Heart right ventricle (tissue), 16 donors: Measurements from ENCODE around the gene GALNT3. TPM values are rescaled to one million over a fixed set of nuclear protein-coding genes. Genes with fewer than 3 reads are reported as not detected.

Experiments used
- ATAC-seq, 8 donors: fragments of 200-7000 bp; cut with Tn5 transposase; one replicate each; pipeline ENCODE4 v1.9.1; 2020; ENCODE audit warnings: mild to moderate bottlenecking in 8 of 8, moderate library complexity in 8 of 8, moderate number of reproducible peaks in 1 of 8
- DNase-seq, 2 donors: peaks; one replicate each; pipeline ENCODE4 v3.0.0-alpha.2; 2020
- H3K27ac ChIP-seq, 10 donors: fragments of 200-600 bp; sonication (generic) in 2 of 10; one replicate each; pipeline versions ENCODE4 v1.5.0 to v1.8.0; 2020 to 2022; ENCODE audit warnings: mild to moderate bottlenecking in 3 of 10
- H3K27me3 ChIP-seq, 7 donors: fragments of 200-600 bp; one replicate each; pipeline ENCODE4 v1.8.0; 2021 to 2022; ENCODE audit warnings: mild to moderate bottlenecking in 2 of 7
- H3K36me3 ChIP-seq, 9 donors: fragments of 200-600 bp; sonication (generic) in 1 of 9; one replicate each; pipeline versions ENCODE4 v1.5.0 to v1.8.0; 2020 to 2022; ENCODE audit warnings: mild to moderate bottlenecking in 2 of 9
- H3K4me1 ChIP-seq, 9 donors: fragments of 200-600 bp; sonication (generic) in 1 of 9; one replicate each; pipeline versions ENCODE4 v1.5.0 to v1.8.0; 2020 to 2022; ENCODE audit warnings: mild to moderate bottlenecking in 4 of 9
- H3K4me3 ChIP-seq, 10 donors: fragments of 200-600 bp; sonication (generic) in 2 of 10; one replicate each; pipeline versions ENCODE4 v1.5.0 to v1.8.0; 2020 to 2022; ENCODE audit warnings: mild to moderate bottlenecking in 7 of 10, moderate library complexity in 2 of 10
- H3K9me3 ChIP-seq, 11 donors: fragments of 200-600 bp in 10 of 11; sonication (generic) in 2 of 11; one replicate each; pipeline versions ENCODE4 v1.5.0 to v1.8.0; 2013 to 2022; ENCODE audit warnings: mild to moderate bottlenecking in 2 of 11, control low read depth in 1 of 11, moderate library complexity in 1 of 11
- WGBS, 2 donors: extraction: QIAGEN DNeasy Blood & Tissue Kit; methylation state at CpG; one replicate each; pipeline ENCODE4 v1.1.7; 2013; ENCODE audit warnings: inconsistent platforms in 1 of 2; 5-methylcytosine and 5-hydroxymethylcytosine counted together
- intact Hi-C, 10 donors: fragments of 100-400 bp; cut with DNase I; formaldehyde crosslinking; loops; one replicate each; pipeline versions ENCODE4 v1.11.1 to v1.14.2; 2022
- polyA plus RNA-seq, 2 donors: library from polyadenylated mRNA; stranded (reverse); fragments of 200-250 nt; gene quantifications; one replicate each; pipeline ENCODE4 v1.2.3, GENCODE V29; 2013
- total RNA-seq, 10 donors: library from RNA; stranded (reverse); fragmentation: NEBNext Ultra II Directional in 3 of 10; extraction: Animal tissue kit (Norgen Biotek cat#: 25700) in 3 of 10; gene quantifications; one replicate each; pipeline versions ENCODE4 v1.2.1 to v1.2.4, GENCODE V29; 2021 to 2023
- TF ChIP-seq, protein P1 (sequence below), 9 donors: fragments of 200-600 bp; sonication (generic) in 2 of 9; IDR thresholded peaks; one replicate each; pipeline versions ENCODE4 v1.5.0 to v1.8.0; 2021 to 2022; ENCODE audit warnings: antibody characterized with exemption in 9 of 9, mild to moderate bottlenecking in 5 of 9, moderate library complexity in 1 of 9
- donor health status: Arrhythmogenic right ventricular cardiomyopathy.
- donor health status: ischemic (EF 13 %, LVEDD 7.1; RV severe dilation, severe dysfunction).
- donor health status: healthy with polysubstance abuse.
- donor health status: DM: no; HTN: yes; CAD: no.
- donor health status: DM: no; HTN: no; CAD: no.
- donor health status: ischemic (EF 25% LVEDD 6.9; RV normal size, moderate dysfunction).
- donor health status: ischemic (EF 25% LVEDD 5.7; RV mildly dilated, moderate dysfunction).
- donor health status: healthy.
- donor health status: DM: yes; HTN: yes; CAD: no.
- donor health status: Ischemic cardiomyopathy.
- donor health status: ischemic (EF 35%, LVEDD 5.7; RV mildly dilated, moderate dysfunction).
- donor health status: nonischemic (EF 11% LVEDD 7.7; RV severe dilation, severe dysfunction).
- donor health status: DM: yes; HTN: yes; CAD: no.
- donor health status: PGD.
- donor health status: ischemic (EF 29% LVEDD 5.4; RV normal size, mild dysfunction).
- donor health status: nonischemic (EF 23%, LVEDD 6.1; RV moderate dilation, normal function).

GALNT3 gene
- total and polyA plus RNA-seq, 12 donors, result 0.13 to 1.1 (median 0.27) TPM; not detected in 2

DNA sequence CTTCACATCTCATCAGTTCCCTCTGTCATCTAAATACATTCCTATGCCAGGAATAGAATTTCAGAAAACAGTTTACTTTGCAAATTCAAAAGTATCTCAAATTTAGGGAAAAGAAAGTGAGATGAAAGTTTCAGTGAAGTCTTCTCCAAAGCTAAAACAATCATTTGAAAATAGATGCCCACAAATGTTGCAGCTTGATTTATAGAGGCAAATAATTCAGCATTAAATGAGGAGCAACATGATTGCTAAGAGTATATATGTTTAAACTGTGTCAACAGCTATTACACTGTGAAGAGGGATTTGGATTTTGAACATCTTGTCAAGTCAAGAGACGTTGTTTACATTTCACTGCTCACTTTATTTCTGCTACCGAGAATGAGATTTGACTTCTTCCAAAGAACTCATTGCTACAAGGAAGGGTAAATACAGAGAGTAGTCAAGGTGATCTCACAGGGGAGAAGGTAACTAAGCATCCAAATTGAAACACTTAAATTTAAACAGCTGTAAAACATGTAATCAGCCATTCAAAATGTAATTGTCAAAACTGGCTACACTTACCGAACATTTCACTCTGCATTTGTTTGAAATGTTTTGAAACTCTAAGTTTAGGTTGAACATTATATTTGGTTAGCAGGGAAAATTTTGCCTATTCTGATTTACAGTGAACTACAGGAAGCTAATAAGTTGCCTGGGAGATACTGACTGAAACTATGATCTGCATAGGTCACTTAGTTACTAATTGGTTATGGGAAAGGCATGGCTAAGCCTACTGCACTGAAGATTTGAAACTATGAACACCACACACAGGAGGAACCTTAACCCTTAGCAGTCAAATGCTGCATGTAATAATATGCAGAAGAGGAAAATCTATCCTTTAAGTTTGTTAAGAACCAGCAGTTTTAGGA lies 33.2 kb upstream of the GALNT3 start:
- DNase-seq, result no peak
- no peaks in the 10 kb centered on the region for H3K9me3 ChIP-seq
- ATAC-seq, result no peak
- no peaks in the 10 kb centered on the region for H3K27me3 ChIP-seq
- H3K36me3 ChIP-seq, result no peaks in the 10 kb centered on the region
- TF ChIP-seq, protein P1, sequence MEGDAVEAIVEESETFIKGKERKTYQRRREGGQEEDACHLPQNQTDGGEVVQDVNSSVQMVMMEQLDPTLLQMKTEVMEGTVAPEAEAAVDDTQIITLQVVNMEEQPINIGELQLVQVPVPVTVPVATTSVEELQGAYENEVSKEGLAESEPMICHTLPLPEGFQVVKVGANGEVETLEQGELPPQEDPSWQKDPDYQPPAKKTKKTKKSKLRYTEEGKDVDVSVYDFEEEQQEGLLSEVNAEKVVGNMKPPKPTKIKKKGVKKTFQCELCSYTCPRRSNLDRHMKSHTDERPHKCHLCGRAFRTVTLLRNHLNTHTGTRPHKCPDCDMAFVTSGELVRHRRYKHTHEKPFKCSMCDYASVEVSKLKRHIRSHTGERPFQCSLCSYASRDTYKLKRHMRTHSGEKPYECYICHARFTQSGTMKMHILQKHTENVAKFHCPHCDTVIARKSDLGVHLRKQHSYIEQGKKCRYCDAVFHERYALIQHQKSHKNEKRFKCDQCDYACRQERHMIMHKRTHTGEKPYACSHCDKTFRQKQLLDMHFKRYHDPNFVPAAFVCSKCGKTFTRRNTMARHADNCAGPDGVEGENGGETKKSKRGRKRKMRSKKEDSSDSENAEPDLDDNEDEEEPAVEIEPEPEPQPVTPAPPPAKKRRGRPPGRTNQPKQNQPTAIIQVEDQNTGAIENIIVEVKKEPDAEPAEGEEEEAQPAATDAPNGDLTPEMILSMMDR (IDR thresholded peaks at IDR 0.05), result no peak
- H3K4me1 ChIP-seq, result peaks cover 0 to 8% (median 0%) of the 10 kb centered on the region in 9 donors
- intact Hi-C loops, result no loop called here
- no peak overlapping the region for H3K4me3 ChIP-seq
- H3K27ac ChIP-seq, result no peak overlapping the region
- 85 to 87% methylated on average over 3 of the region's 3 CpGs for WGBS, 2 donors

DNA sequence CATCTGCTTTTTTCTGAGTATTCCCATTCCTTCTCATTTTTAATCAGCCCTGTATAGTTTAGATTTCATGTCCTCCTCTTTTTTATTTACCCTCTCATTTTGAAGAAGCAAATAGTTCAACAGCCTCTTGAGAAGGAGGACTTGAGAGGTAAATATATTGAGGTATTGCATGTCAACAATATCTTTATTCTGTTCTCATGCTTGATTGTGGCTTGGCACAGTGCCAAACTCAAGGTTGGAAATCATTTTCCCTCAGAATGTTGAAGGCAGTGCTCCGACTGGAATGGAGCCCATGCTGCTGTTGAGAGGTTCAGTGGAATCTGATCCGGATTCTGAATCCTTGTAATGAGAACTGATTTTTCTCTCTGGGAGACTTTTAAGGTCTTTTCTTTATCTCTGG lies 31.0 kb upstream of the GALNT3 start:
- 28 to 29% methylated on average over 2 of the region's 2 CpGs for WGBS, 2 donors

GRCh38 chr2:165820296-165820695 lies 26.2 kb upstream of the GALNT3 start:
- Histone ChIP-seq H3K9me3 (no peaks in the 10 kb centered on the region), H3K36me3 (no peaks in the 10 kb centered on the region), H3K27ac (no peak overlapping the region), H3K4me1 (peaks cover 0 to 20% (median 0%) of the 10 kb centered on the region in 9 donors), H3K27me3 (no peaks in the 10 kb centered on the region), H3K4me3 (no peak overlapping the region)
- intact Hi-C loops, result no loop called here
- ATAC-seq (peak in 1 of 8 donors; percentile 27), DNase-seq (no peak)
- WGBS, 2 donors, result 19 to 30% methylated on average over 2 of the region's 2 CpGs
- TF ChIP-seq, protein P1 (IDR thresholded peaks at IDR 0.05), result no peak

More for the DNA sequence above, 31.0 kb upstream of the GALNT3 start:
- DNase-seq (peak in 1 of 2 donors; percentile 4), ATAC-seq (no peak)
- Histone ChIP-seq H3K27ac (no peak overlapping the region), H3K36me3 (no peaks in the 10 kb centered on the region), H3K27me3 (no peaks in the 10 kb centered on the region), H3K9me3 (no peaks in the 10 kb centered on the region), H3K4me3 (no peak overlapping the region), H3K4me1 (peaks cover 0 to 16% (median 0%) of the 10 kb centered on the region in 9 donors)
- TF ChIP-seq, protein P1 (IDR thresholded peaks at IDR 0.05), result no peak
- intact Hi-C loops, result no loop called here

GRCh38 chr2:165818920-165819319 lies 24.9 kb upstream of the GALNT3 start:
- Histone ChIP-seq H3K4me3 (no peak overlapping the region), H3K4me1 (peaks cover 0 to 15% (median 0%) of the 10 kb centered on the region in 9 donors), H3K9me3 (no peaks in the 10 kb centered on the region), H3K27ac (no peak overlapping the region), H3K36me3 (no peaks in the 10 kb centered on the region), H3K27me3 (no peaks in the 10 kb centered on the region)
- WGBS, 2 donors, result 94 to 97% methylated on average over 1 of the region's 1 CpG
- ATAC-seq, result no peak
- TF ChIP-seq, protein P1 (IDR thresholded peaks at IDR 0.05), result no peak
- intact Hi-C loops, result no loop called here
- no peak for DNase-seq
